HG03095 (cell line): ENCODE data around the gene DTX3.
"Not testable (repeated sequence)": the region's sequence is repeated elsewhere in the genome, so short reads cannot be mapped to it uniquely, and the experiment has no call there.

ENCODE experiments used
- ATAC-seq: cut with Tn5 transposase; IDR thresholded peaks from one replicate; pipeline ENCODE4 v1.9.1; 2021; ENCODE audit warnings: moderate library complexity; ENCODE audit not compliant: unreplicated experiment

DTX3 gene

GRCh38 chr12:57631566-57632072, 27.0 kb downstream of the DTX3 start:
- ATAC-seq, result no peak

GRCh38 chr12:57632073-57632957, 27.7 kb downstream of the DTX3 start:
- no peak for ATAC-seq

- ATAC-seq, result peak; percentile 83
These were observed 28.6 kb downstream of the DTX3 start, which contains the start of gene B4GALNT1 for GRCh38 chr12:57632958-57633840. Gene B4GALNT1, minus strand, starts transcription at chr12:57633201. Its CDS starts 1,069 bp downstream, at chr12:57632132.

GRCh38 chr12:57636731-57637130, 32.1 kb downstream of the DTX3 start:
- not testable (repeated sequence) for ATAC-seq

GRCh38 chr12:57637364-57637763, 32.7 kb downstream of the DTX3 start:
- no peak for ATAC-seq

- no peak for ATAC-seq
These were observed 33.5 kb downstream of the DTX3 start for GRCh38 chr12:57638096-57638495.

GRCh38 chr12:57640175-57641042, 35.8 kb downstream of the DTX3 start:
- no peak for ATAC-seq

GRCh38 chr12:57641699-57642442, 37.2 kb downstream of the DTX3 start:
- no peak for ATAC-seq

- ATAC-seq, result not testable (repeated sequence)
These were observed 41.5 kb downstream of the DTX3 start for GRCh38 chr12:57645990-57646658.

GRCh38 chr12:57646659-57647049, 42.0 kb downstream of the DTX3 start:
- not testable (repeated sequence) for ATAC-seq

- ATAC-seq, result no peak
These were observed 49.4 kb downstream of the DTX3 start for GRCh38 chr12:57654042-57654441.

- no peak for ATAC-seq
These were observed 51.1 kb downstream of the DTX3 start for GRCh38 chr12:57655541-57656240.

- ATAC-seq, result not testable (repeated sequence)
These were observed 51.8 kb downstream of the DTX3 start for GRCh38 chr12:57656408-57656807.

- ATAC-seq, result no peak
These were observed 53.1 kb downstream of the DTX3 start for GRCh38 chr12:57657744-57658143.

GRCh38 chr12:57658890-57659289, 54.3 kb downstream of the DTX3 start:
- no peak for ATAC-seq
